ENCODE data around the gene UGT1A4.
"Not testable (repeated sequence)": the region's sequence is repeated elsewhere in the genome, so short reads cannot be mapped to it uniquely, and the experiment has no call there.

The UGT1A4 gene

GRCh38 chr2:233751212-233752009, 32.9 kb downstream of the UGT1A4 start:
- DNase-seq: not testable (repeated sequence)

- DNase-seq: no peak
Measured at GRCh38 chr2:233754872-233755611, 36.5 kb downstream of the UGT1A4 start.

- DNase-seq: no peak
Measured at GRCh38 chr2:233756429-233757081, 38.0 kb downstream of the UGT1A4 start.

GRCh38 chr2:233758141-233758540, 39.6 kb downstream of the UGT1A4 start:
- DNase-seq: no peak

- no peak for DNase-seq
Measured at GRCh38 chr2:233758849-233759248, 40.3 kb downstream of the UGT1A4 start.

- no peak for DNase-seq
Measured at GRCh38 chr2:233760043-233760442, 41.5 kb downstream of the UGT1A4 start, which contains the start of gene UGT1A1. TSS of gene UGT1A1 (plus strand) at chr2:233760270. CDS start at chr2:233760288, 18 bp downstream.

- no peak for DNase-seq
Measured at GRCh38 chr2:233761040-233761769, 42.7 kb downstream of the UGT1A4 start.

- peak; percentile 11 for DNase-seq
Measured at GRCh38 chr2:233764264-233764663, 45.7 kb downstream of the UGT1A4 start.

- DNase-seq: no peak
Measured at GRCh38 chr2:233764761-233765160, 46.2 kb downstream of the UGT1A4 start.

GRCh38 chr2:233766416-233766815, 47.9 kb downstream of the UGT1A4 start:
- DNase-seq: no peak

- DNase-seq: no peak
Measured at GRCh38 chr2:233768076-233768475, 49.5 kb downstream of the UGT1A4 start.

- DNase-seq: no peak
Measured at GRCh38 chr2:233769260-233769659, 50.7 kb downstream of the UGT1A4 start.

- no peak for DNase-seq
Measured at GRCh38 chr2:233772153-233772552, 53.6 kb downstream of the UGT1A4 start.

GRCh38 chr2:233772583-233772982, 54.0 kb downstream of the UGT1A4 start:
- no peak for DNase-seq

GRCh38 chr2:233773854-233774253, 55.3 kb downstream of the UGT1A4 start:
- no peak for DNase-seq

GRCh38 chr2:233775414-233775813, 56.9 kb downstream of the UGT1A4 start:
- no peak for DNase-seq

- no peak for DNase-seq
Measured at GRCh38 chr2:233778030-233778429, 59.5 kb downstream of the UGT1A4 start, which contains the start of gene MROH2A. TSS of gene MROH2A (plus strand) at chr2:233778330. CDS start at chr2:233779359, 1,029 bp downstream.

- DNase-seq: no peak
Measured at GRCh38 chr2:233779722-233780121, 61.2 kb downstream of the UGT1A4 start.

- no peak for DNase-seq
Measured at GRCh38 chr2:233780771-233781170, 62.2 kb downstream of the UGT1A4 start.

- DNase-seq: no peak
Measured at GRCh38 chr2:233789554-233789953, 71.0 kb downstream of the UGT1A4 start.

GRCh38 chr2:233791151-233791882, 72.8 kb downstream of the UGT1A4 start:
- DNase-seq: no peak

GRCh38 chr2:233791883-233792329, 73.4 kb downstream of the UGT1A4 start:
- no peak for DNase-seq
